ENCODE results near the gene D2HGDH.

DNA sequence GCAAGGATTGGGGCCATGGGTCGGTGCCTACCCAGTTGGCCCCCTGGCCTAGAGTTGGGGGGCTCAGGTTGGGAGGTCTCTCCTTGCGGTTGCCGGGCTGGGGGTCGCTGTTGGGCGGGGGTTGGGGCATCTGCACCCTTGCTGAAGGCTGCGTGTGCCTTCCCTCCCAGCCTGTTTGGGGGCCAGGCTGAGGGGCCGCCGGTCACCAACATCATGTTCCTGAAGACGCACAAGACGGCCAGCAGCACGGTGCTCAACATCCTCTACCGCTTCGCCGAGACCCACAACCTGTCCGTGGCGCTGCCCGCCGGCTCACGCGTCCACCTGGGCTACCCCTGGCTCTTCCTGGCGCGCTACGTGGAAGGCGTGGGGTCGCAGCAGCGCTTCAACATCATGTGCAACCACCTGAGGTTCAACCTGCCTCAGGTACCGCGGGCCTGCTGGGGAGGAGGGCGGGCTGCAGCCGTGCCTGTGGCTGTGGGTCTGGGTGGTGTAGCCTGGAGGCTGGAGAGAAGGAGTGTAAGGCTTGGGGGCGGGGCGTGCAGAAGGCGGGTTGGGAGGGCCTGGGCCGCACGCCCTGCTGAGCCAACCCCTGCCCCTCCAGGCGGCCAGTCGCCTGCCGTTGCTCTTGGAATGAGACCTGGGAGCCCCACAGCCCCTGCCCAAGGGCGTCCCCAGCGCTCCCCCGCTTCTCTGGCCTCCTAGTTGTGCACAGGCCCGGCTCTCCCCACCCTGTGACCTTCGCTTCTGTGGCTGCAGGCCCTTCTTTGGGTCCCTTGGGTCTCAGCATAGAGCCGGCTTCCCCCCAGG lies 67.4 kb downstream of the D2HGDH start:
- TF ChIP-seq, protein P1, sequence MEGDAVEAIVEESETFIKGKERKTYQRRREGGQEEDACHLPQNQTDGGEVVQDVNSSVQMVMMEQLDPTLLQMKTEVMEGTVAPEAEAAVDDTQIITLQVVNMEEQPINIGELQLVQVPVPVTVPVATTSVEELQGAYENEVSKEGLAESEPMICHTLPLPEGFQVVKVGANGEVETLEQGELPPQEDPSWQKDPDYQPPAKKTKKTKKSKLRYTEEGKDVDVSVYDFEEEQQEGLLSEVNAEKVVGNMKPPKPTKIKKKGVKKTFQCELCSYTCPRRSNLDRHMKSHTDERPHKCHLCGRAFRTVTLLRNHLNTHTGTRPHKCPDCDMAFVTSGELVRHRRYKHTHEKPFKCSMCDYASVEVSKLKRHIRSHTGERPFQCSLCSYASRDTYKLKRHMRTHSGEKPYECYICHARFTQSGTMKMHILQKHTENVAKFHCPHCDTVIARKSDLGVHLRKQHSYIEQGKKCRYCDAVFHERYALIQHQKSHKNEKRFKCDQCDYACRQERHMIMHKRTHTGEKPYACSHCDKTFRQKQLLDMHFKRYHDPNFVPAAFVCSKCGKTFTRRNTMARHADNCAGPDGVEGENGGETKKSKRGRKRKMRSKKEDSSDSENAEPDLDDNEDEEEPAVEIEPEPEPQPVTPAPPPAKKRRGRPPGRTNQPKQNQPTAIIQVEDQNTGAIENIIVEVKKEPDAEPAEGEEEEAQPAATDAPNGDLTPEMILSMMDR (conservative IDR thresholded peaks at IDR 0.05): no peak
- TF ChIP-seq EZH2 (IDR thresholded peaks at IDR 0.05; ENCODE audit: low read depth): no peak
